SK-N-SH (cell line): ENCODE data around the gene FAM200C. TPM values are rescaled to one million over a fixed set of nuclear protein-coding genes. Genes with fewer than 3 reads are reported as not detected.

Experiments used
- CTCF ChIA-PET: fragments of 300-600, 350-600 bp; formaldehyde crosslinking; extraction: SDS; loops from one replicate; lab custom pipeline; 2021; lab: Yijun Ruan, JAX
- POLR2A ChIA-PET: fragments of 350-600 bp; sonication (Branson Sonifier 250); formaldehyde crosslinking; extraction: SDS; loops from one replicate; lab custom pipeline; 2020; ENCODE audit warnings: antibody characterized with exemption, inconsistent platforms; lab: Yijun Ruan, JAX
- DNase-seq: peaks from one replicate; pipeline ENCODE4 v3.0.0; 2012
- H2AFZ ChIP-seq: fragments of 200-600 bp; sonication (generic); 2 replicates; pipeline ENCODE4 v1.8.1; 2016; ENCODE audit warnings: antibody characterized with exemption, mild to moderate bottlenecking, low read depth
- H3F3A ChIP-seq: fragments of 200-600 bp; sonication (generic); replicated peaks from 2 replicates; pipeline ENCODE3; 2016; ENCODE audit warnings: antibody characterized with exemption, mild to moderate bottlenecking; ENCODE audit not compliant: insufficient read depth
- H3K27ac ChIP-seq, 2 experiments: fragments of 200-500 bp in 1 of 2; fragments of 200-600 bp in 1 of 2; sonication (Bioruptor generic) in 1 of 2; sonication (generic), shearing (Covaris generic) in 1 of 2; 2 replicates each; pipeline versions ENCODE4 v1.5.1 to v1.6.1; 2014 to 2016; ENCODE audit warnings: low read depth in 2 of 2, inconsistent platforms in 1 of 2, low read length in 1 of 2, mild to moderate bottlenecking in 1 of 2, mixed read lengths in 1 of 2
- H3K27me3 ChIP-seq: fragments of 200-600 bp; sonication (generic), shearing (Covaris generic); 2 replicates; pipeline ENCODE4 v1.6.1; 2016; ENCODE audit warnings: mixed run types; ENCODE audit not compliant: insufficient read depth
- H3K36me3 ChIP-seq, 2 experiments: fragments of 200-500 bp in 1 of 2; fragments of 200-600 bp in 1 of 2; sonication (Bioruptor generic) in 1 of 2; sonication (generic) in 1 of 2; replicated peaks in 1 of 2; 2 replicates each; pipeline versions ENCODE3 to v1.5.1; 2014 to 2016; ENCODE audit warnings: low read length in 1 of 2, mild to moderate bottlenecking in 1 of 2; ENCODE audit not compliant: insufficient read depth in 2 of 2, control insufficient read depth in 1 of 2
- H3K4me1 ChIP-seq, 2 experiments: fragments of 200-500 bp in 1 of 2; fragments of 200-600 bp in 1 of 2; sonication (Bioruptor generic) in 1 of 2; sonication (generic), shearing (Covaris generic) in 1 of 2; 2 replicates each; pipeline versions ENCODE4 v1.5.1 to v1.6.1; 2014 to 2016; ENCODE audit warnings: low read depth in 1 of 2, low read length in 1 of 2, mixed run types in 1 of 2; ENCODE audit not compliant: insufficient read depth in 2 of 2, control insufficient read depth in 1 of 2
- H3K4me2 ChIP-seq: fragments of 200-600 bp; sonication (generic), shearing (Covaris generic); 2 replicates; pipeline ENCODE4 v1.6.1; 2017; ENCODE audit warnings: mixed run types
- H3K4me3 ChIP-seq, 2 experiments: fragments of 200-500 bp in 1 of 2; fragments of 200-600 bp in 1 of 2; sonication (Bioruptor generic) in 1 of 2; sonication (generic), shearing (Covaris generic) in 1 of 2; 2 replicates each; pipeline versions ENCODE4 v1.5.1 to v1.8.1; 2014 to 2016; ENCODE audit warnings: low read depth in 2 of 2, inconsistent platforms in 1 of 2, low read length in 1 of 2, mild to moderate bottlenecking in 1 of 2, mixed read lengths in 1 of 2, moderate library complexity in 1 of 2
- H3K79me2 ChIP-seq: fragments of 200-600 bp; sonication (generic); 2 replicates; pipeline ENCODE4 v1.8.1; 2017; ENCODE audit warnings: mild to moderate bottlenecking; ENCODE audit not compliant: insufficient read depth
- H3K9ac ChIP-seq: fragments of 200-600 bp; sonication (generic); 2 replicates; pipeline ENCODE4 v1.6.1; 2017; ENCODE audit warnings: mixed run types
- H3K9me2 ChIP-seq: fragments of 200-600 bp; sonication (generic); 2 replicates; pipeline ENCODE4 v1.6.1; 2017; ENCODE audit warnings: mixed run types
- H3K9me3 ChIP-seq: fragments of 200-600 bp; sonication (generic); 2 replicates; pipeline ENCODE4 v1.6.1; 2017; ENCODE audit warnings: mixed run types, mild to moderate bottlenecking, moderate library complexity
- H4K20me1 ChIP-seq: fragments of 200-600 bp; sonication (generic); 2 replicates; pipeline ENCODE4 v1.6.1; 2017; ENCODE audit warnings: mild to moderate bottlenecking, mixed run types; ENCODE audit not compliant: insufficient read depth
- FOSL2 ChIP-seq: IDR thresholded peaks from 2 replicates; pipeline ENCODE4 v1.4.0; 2012; ENCODE audit warnings: low read depth, mild to moderate bottlenecking, moderate library complexity, borderline replicate concordance
- FOXJ3 ChIP-seq: sonication (generic); formaldehyde crosslinking; IDR thresholded peaks from 2 replicates; pipeline ENCODE4 v1.5.1; 2020; ENCODE audit warnings: mild to moderate bottlenecking, missing genetic modification reagents
- GATA2 ChIP-seq: sonication (generic); formaldehyde crosslinking; IDR thresholded peaks from 2 replicates; pipeline ENCODE4 v1.5.0; 2020; ENCODE audit warnings: mild to moderate bottlenecking, missing genetic modification reagents
- IRF3 ChIP-seq: fragments of 150-350 bp; IDR thresholded peaks from 2 replicates; pipeline ENCODE4 v1.6.1; 2016; ENCODE audit warnings: mild to moderate bottlenecking, low read depth, low read length
- MAX ChIP-seq: IDR thresholded peaks from 2 replicates; pipeline ENCODE4 v1.4.0; 2012; ENCODE audit warnings: low read depth
- MEF2A ChIP-seq: IDR thresholded peaks from 2 replicates; pipeline ENCODE4 v1.4.0; 2012; ENCODE audit warnings: low read depth, borderline replicate concordance
- MXI1 ChIP-seq: IDR thresholded peaks from 2 replicates; pipeline ENCODE4 v1.6.1; 2012; ENCODE audit warnings: mild to moderate bottlenecking, low read depth, low read length, improper control_type of control experiment
- NFIC ChIP-seq: IDR thresholded peaks from 2 replicates; pipeline ENCODE4 v1.4.0; 2012; ENCODE audit warnings: borderline replicate concordance
- NRF1 ChIP-seq: IDR thresholded peaks from 2 replicates; pipeline ENCODE4 v1.6.1; 2012; ENCODE audit warnings: low read depth, mild to moderate bottlenecking, low read length
- PBX3 ChIP-seq: IDR thresholded peaks from 2 replicates; pipeline ENCODE4; 2012
- RFX5 ChIP-seq: IDR thresholded peaks from 2 replicates; pipeline ENCODE4 v1.6.1; 2012; ENCODE audit warnings: mild to moderate bottlenecking, improper control_type of control experiment, low read length
- SIN3A ChIP-seq: IDR thresholded peaks from 2 replicates; pipeline ENCODE4 v1.6.1; 2012; ENCODE audit warnings: low read depth, mild to moderate bottlenecking, low read length, moderate library complexity, borderline replicate concordance
- SMC3 ChIP-seq: IDR thresholded peaks from 2 replicates; pipeline ENCODE4 v1.6.1; 2012; ENCODE audit warnings: low read depth, low read length, improper control_type of control experiment
- TAF1 ChIP-seq: IDR thresholded peaks from 2 replicates; pipeline ENCODE4 v1.6.1; 2012; ENCODE audit warnings: low read depth, mild to moderate bottlenecking, low read length, moderate library complexity, borderline replicate concordance
- USF1 ChIP-seq: IDR thresholded peaks from 2 replicates; pipeline ENCODE4 v1.4.0; 2012; ENCODE audit warnings: low read depth, borderline replicate concordance
- USF2 ChIP-seq: fragments of 150-350 bp; IDR thresholded peaks from 2 replicates; pipeline ENCODE4 v1.6.1; 2017; ENCODE audit warnings: antibody characterized with exemption, low read length, low read depth, borderline replicate concordance
- YY1 ChIP-seq: IDR thresholded peaks from 2 replicates; pipeline ENCODE4 v1.4.0; 2012; ENCODE audit warnings: low read depth, mild to moderate bottlenecking
- WGBS: methylation state at CpG from one replicate; pipeline ENCODE4 v1.1.6; 2017; ENCODE audit warnings: low lambda C conversion rate; 5-methylcytosine and 5-hydroxymethylcytosine counted together
- polyA plus RNA-seq, 3 experiments: library from polyadenylated mRNA; depleted of rRNA; stranded (reverse); fragments of >200 nt; gene quantifications; 2 replicates each; pipeline ENCODE4 v1.2.3, GENCODE V29; 2012

FAM200C gene
- polyA plus RNA-seq, 1 of the 3 experiments (the other 2 are of a cell fraction): 1.5 TPM

- CTCF ChIA-PET: interaction anchor here (0.8 to 2.4 kb wide), 5 partner anchors 13 to 341 kb away, joined by 3 to 9 read pairs (median 6); no protein-coding TSS in a partner anchor
- H2AFZ ChIP-seq: peak overlapping the region; percentile 63; the same call in 1 of the 2 replicates
- peak overlapping the region in 1 of 2 experiments; percentile 43; a peak in 1 of 4 replicates for H3K27ac ChIP-seq
- no peaks in the 10 kb centered on the region for H4K20me1 ChIP-seq
- no peaks in the 10 kb centered on the region for H3K9me3 ChIP-seq
- H3K27me3 ChIP-seq: no peaks in the 10 kb centered on the region
- no peaks in the 10 kb centered on the region for H3K9me2 ChIP-seq
- no peak for TF ChIP-seq USF2
- no peaks in the 10 kb centered on the region for H3K36me3 ChIP-seq
- H3K4me1 ChIP-seq: peaks cover 0 to 12% of the 10 kb centered on the region in 2 experiments; a peak in 2 of 4 replicates
- H3K79me2 ChIP-seq: no peaks in the 10 kb centered on the region
- H3K4me3 ChIP-seq: no peak overlapping the region
- DNase-seq: no peak
- POLR2A ChIA-PET: no interaction called here
- no peak overlapping the region for H3K9ac ChIP-seq
- H3K4me2 ChIP-seq: no peak overlapping the region
- no peaks in the 10 kb centered on the region for H3F3A ChIP-seq
- WGBS: 93% methylated on average over 3 of the region's 3 CpGs
Measured at GRCh38 chr5:160363211-160363610, 36.6 kb downstream of the FAM200C start.

GRCh38 chr5:160361624-160362228, 38.1 kb downstream of the FAM200C start:
- CTCF ChIA-PET: interaction anchor here (0.7 to 1.3 kb wide), 4 partner anchors 10 to 29 kb away, joined by 3 read pairs; no protein-coding TSS in a partner anchor
- POLR2A ChIA-PET: no interaction called here

More at GRCh38 chr5:160361624-160362228, 38.1 kb downstream of the FAM200C start:
- WGBS: 88% methylated on average over 9 of the region's 9 CpGs
- TF ChIP-seq USF1: no peak
- TF ChIP-seq FOSL2: no peak
- TF ChIP-seq GATA2 (CRISPR knock-in tag): no peak
- TF ChIP-seq SIN3A: no peak
- TF ChIP-seq MAX: no peak
- TF ChIP-seq IRF3: no peak
- TF ChIP-seq RFX5: no peak
- no peak for TF ChIP-seq MXI1
- no peak for TF ChIP-seq USF2
- TF ChIP-seq NFIC: no peak
- no peak for TF ChIP-seq SMC3
- no peak for TF ChIP-seq PBX3
- TF ChIP-seq YY1: no peak
- no peak for TF ChIP-seq TAF1
- no peak for TF ChIP-seq MEF2A
- no peak for TF ChIP-seq NRF1
- no peak for TF ChIP-seq FOXJ3 (CRISPR knock-in tag)
- H3K4me2 ChIP-seq: no peak overlapping the region
- no peak overlapping the region for H3K27ac ChIP-seq
- no peaks in the 10 kb centered on the region for H3F3A ChIP-seq
- no peak overlapping the region for H2AFZ ChIP-seq
- H3K79me2 ChIP-seq: no peaks in the 10 kb centered on the region
- H3K36me3 ChIP-seq: no peaks in the 10 kb centered on the region
- no peaks in the 10 kb centered on the region for H3K27me3 ChIP-seq
- no peaks in the 10 kb centered on the region for H3K9me2 ChIP-seq
- no peak for DNase-seq
- no peaks in the 10 kb centered on the region for H4K20me1 ChIP-seq
- H3K9me3 ChIP-seq: no peaks in the 10 kb centered on the region
- H3K9ac ChIP-seq: no peak overlapping the region
- peaks cover 0 to 12% of the 10 kb centered on the region in 2 experiments; a peak in 2 of 4 replicates for H3K4me1 ChIP-seq
- H3K4me3 ChIP-seq: no peak overlapping the region
